ENCODE results near the gene DTNBP1. TPM values are rescaled to one million over a fixed set of nuclear protein-coding genes. Genes with fewer than 3 reads are reported as not detected.

Gene DTNBP1
- total and polyA plus RNA-seq, 4 experiments from 2014 or later, result 24.1 to 34.8 (median 29.2) TPM

GRCh38 chr6:15496345-15497131 lies 166.3 kb downstream of the DTNBP1 start:
- Mint-ChIP-seq H3K4me3 (no peak overlapping the region), H3K9me3 (no peaks in the 10 kb centered on the region), H3K27ac (no peak overlapping the region), H3K36me3 (peaks cover 28 to 44% of the 10 kb centered on the region in 2 donors), H3K4me1 (peaks cover 4 to 16% (median 8%) of the 10 kb centered on the region in 4 donors), H3K27me3 (no peaks in the 10 kb centered on the region)
- Histone ChIP-seq H3K36me3 (ENCODE audit: insufficient read depth, low read length) (peaks cover 43% of the 10 kb centered on the region), H3K27ac (ENCODE audit: low read depth, low read length) (no peak overlapping the region), H3K9me3 (ENCODE audit: control insufficient read depth in 1 of 2, low read length in 2 of 2) (no peaks in the 10 kb centered on the region), H3K4me1 (ENCODE audit: insufficient read depth, low read length) (no peaks in the 10 kb centered on the region), H3K4me3 (ENCODE audit: low read length in 2 of 2) (no peak overlapping the region), H3K27me3 (ENCODE audit: insufficient read depth, low read length) (no peaks in the 10 kb centered on the region)
- DNase-seq, result no peak
- intact Hi-C loops (cut with micrococcal nuclease), result no loop called here
- POLR2A ChIA-PET (ENCODE audit: partially characterized antibody), result no interaction called here
- CTCF ChIA-PET (ENCODE audit: partially characterized antibody), result no interaction called here

GRCh38 chr6:15495375-15495901 lies 167.4 kb downstream of the DTNBP1 start:
- Mint-ChIP-seq H3K27me3 (no peaks in the 10 kb centered on the region), H3K9me3 (peaks cover 0 to 2% (median 0%) of the 10 kb centered on the region in 8 donors), H3K4me3 (no peak overlapping the region), H3K27ac (peak overlapping the region in 1 of 7 donors; percentile 36), H3K4me1 (peaks cover 14 to 24% (median 14%) of the 10 kb centered on the region in 4 donors), H3K36me3 (peaks cover 20 to 38% of the 10 kb centered on the region in 2 donors)
- Histone ChIP-seq H3K4me3 (ENCODE audit: low read length in 2 of 2) (no peak overlapping the region), H3K27ac (ENCODE audit: low read depth, low read length) (no peak overlapping the region), H3K27me3 (ENCODE audit: insufficient read depth, low read length) (no peaks in the 10 kb centered on the region), H3K36me3 (ENCODE audit: insufficient read depth, low read length) (peaks cover 32% of the 10 kb centered on the region), H3K4me1 (ENCODE audit: insufficient read depth, low read length) (peaks cover 1% of the 10 kb centered on the region), H3K9me3 (ENCODE audit: control insufficient read depth in 1 of 2, low read length in 2 of 2) (no peaks in the 10 kb centered on the region)
- intact Hi-C loops (cut with micrococcal nuclease), result no loop called here
- no peak for DNase-seq
- CTCF ChIA-PET (ENCODE audit: partially characterized antibody), result no interaction called here
- POLR2A ChIA-PET (ENCODE audit: partially characterized antibody), result no interaction called here

- CTCF ChIA-PET (ENCODE audit: partially characterized antibody), result interaction anchor here (1.5 kb wide), 1 partner anchor 1364 kb away, joined by 6 read pairs; no protein-coding TSS in a partner anchor
- H3K27ac Mint-ChIP-seq, result no peak overlapping the region
Observed at GRCh38 chr6:15493437-15494168, 169.2 kb downstream of the DTNBP1 start.

GRCh38 chr6:15491986-15492269 lies 170.9 kb downstream of the DTNBP1 start:
- Mint-ChIP-seq H3K4me1 (peaks cover 22 to 32% (median 23%) of the 10 kb centered on the region in 4 donors), H3K4me3 (no peak overlapping the region), H3K27ac (peak overlapping the region in 1 of 7 donors; percentile 30), H3K9me3 (peaks cover 0 to 2% (median 0%) of the 10 kb centered on the region in 8 donors), H3K36me3 (peaks cover 17 to 37% of the 10 kb centered on the region in 2 donors), H3K27me3 (no peaks in the 10 kb centered on the region)
- Histone ChIP-seq H3K27me3 (ENCODE audit: insufficient read depth, low read length) (no peaks in the 10 kb centered on the region), H3K27ac (ENCODE audit: low read depth, low read length) (no peak overlapping the region), H3K4me3 (ENCODE audit: low read length in 2 of 2) (no peak overlapping the region), H3K4me1 (ENCODE audit: insufficient read depth, low read length) (peaks cover 7% of the 10 kb centered on the region), H3K36me3 (ENCODE audit: insufficient read depth, low read length) (peaks cover 12% of the 10 kb centered on the region), H3K9me3 (ENCODE audit: control insufficient read depth in 1 of 2, low read length in 2 of 2) (no peaks in the 10 kb centered on the region)
- ChIA-PET POLR2A (ENCODE audit: partially characterized antibody) (no interaction called here), CTCF (ENCODE audit: partially characterized antibody) (interaction anchor here (0.6 to 1.5 kb wide), 2 partner anchors 1280 to 1363 kb away, joined by 3 to 6 read pairs; no protein-coding TSS in a partner anchor)
- intact Hi-C loops (cut with micrococcal nuclease), result loop anchor here (1.0 to 5.0 kb wide), 4 partner anchors 715 to 1363 kb away; no protein-coding TSS in a partner anchor
- DNase-seq, result no peak

More at GRCh38 chr6:15493437-15494168, 169.2 kb downstream of the DTNBP1 start:
- Mint-ChIP-seq H3K9me3 (peaks cover 0 to 2% (median 0%) of the 10 kb centered on the region in 8 donors), H3K27me3 (no peaks in the 10 kb centered on the region), H3K36me3 (peaks cover 16 to 35% of the 10 kb centered on the region in 2 donors), H3K4me1 (peaks cover 21 to 32% (median 23%) of the 10 kb centered on the region in 4 donors), H3K4me3 (no peak overlapping the region)
- Histone ChIP-seq H3K27ac (ENCODE audit: low read depth, low read length) (no peak overlapping the region), H3K4me1 (ENCODE audit: insufficient read depth, low read length) (peaks cover 7% of the 10 kb centered on the region), H3K36me3 (ENCODE audit: insufficient read depth, low read length) (peaks cover 20% of the 10 kb centered on the region), H3K27me3 (ENCODE audit: insufficient read depth, low read length) (no peaks in the 10 kb centered on the region), H3K4me3 (ENCODE audit: low read length in 2 of 2) (no peak overlapping the region), H3K9me3 (ENCODE audit: control insufficient read depth in 1 of 2, low read length in 2 of 2) (no peaks in the 10 kb centered on the region)
- no peak for DNase-seq
- intact Hi-C loops (cut with micrococcal nuclease), result loop anchor here (5.0 kb wide), 2 partner anchors 714 to 781 kb away; no protein-coding TSS in a partner anchor
- POLR2A ChIA-PET (ENCODE audit: partially characterized antibody), result no interaction called here

GRCh38 chr6:15491255-15491985 lies 171.4 kb downstream of the DTNBP1 start:
- H3K4me3 Mint-ChIP-seq, result no peak overlapping the region
- H3K27me3 Mint-ChIP-seq, result no peaks in the 10 kb centered on the region
- intact Hi-C loops (cut with micrococcal nuclease), result loop anchor here (1.0 to 5.0 kb wide), 4 partner anchors 716 to 1362 kb away; no protein-coding TSS in a partner anchor
- peaks cover 22 to 32% (median 24%) of the 10 kb centered on the region in 4 donors for H3K4me1 Mint-ChIP-seq
- Histone ChIP-seq H3K9me3 (ENCODE audit: control insufficient read depth in 1 of 2, low read length in 2 of 2) (no peaks in the 10 kb centered on the region), H3K27ac (ENCODE audit: low read depth, low read length) (no peak overlapping the region), H3K4me1 (ENCODE audit: insufficient read depth, low read length) (peaks cover 7% of the 10 kb centered on the region), H3K27me3 (ENCODE audit: insufficient read depth, low read length) (no peaks in the 10 kb centered on the region), H3K4me3 (ENCODE audit: low read length in 2 of 2) (no peak overlapping the region), H3K36me3 (ENCODE audit: insufficient read depth, low read length) (peaks cover 10% of the 10 kb centered on the region)
- H3K9me3 Mint-ChIP-seq, result peaks cover 0 to 2% (median 0%) of the 10 kb centered on the region in 8 donors
- CTCF ChIA-PET (ENCODE audit: partially characterized antibody), result interaction anchor here (1.0 to 1.8 kb wide), 2 partner anchors 21 to 1363 kb away, joined by 3 to 6 read pairs; no protein-coding TSS in a partner anchor
- POLR2A ChIA-PET (ENCODE audit: partially characterized antibody), result no interaction called here
- peaks cover 21 to 39% of the 10 kb centered on the region in 2 donors for H3K36me3 Mint-ChIP-seq
- DNase-seq, result peak; percentile 61 to 64 (median 63)
- H3K27ac Mint-ChIP-seq, result peak overlapping the region in 6 of 7 donors; percentile 10 to 61 (median 48)

- Mint-ChIP-seq H3K36me3 (peaks cover 14 to 31% of the 10 kb centered on the region in 2 donors), H3K27ac (peak overlapping the region; percentile 6 to 73 (median 51)), H3K9me3 (peaks cover 0 to 2% (median 0%) of the 10 kb centered on the region in 8 donors), H3K4me3 (no peak overlapping the region), H3K27me3 (no peaks in the 10 kb centered on the region), H3K4me1 (peaks cover 22 to 30% (median 23%) of the 10 kb centered on the region in 4 donors)
- no peak overlapping the region for H3K27ac ChIP-seq (ENCODE audit: low read depth, low read length)
- H3K4me3 ChIP-seq (ENCODE audit: low read length in 2 of 2), result no peak overlapping the region
- POLR2A ChIA-PET (ENCODE audit: partially characterized antibody), result no interaction called here
- H3K9me3 ChIP-seq (ENCODE audit: control insufficient read depth in 1 of 2, low read length in 2 of 2), result no peaks in the 10 kb centered on the region
- H3K36me3 ChIP-seq (ENCODE audit: insufficient read depth, low read length), result peaks cover 10% of the 10 kb centered on the region
- CTCF ChIA-PET (ENCODE audit: partially characterized antibody), result interaction anchor here (1.0 to 1.8 kb wide), 3 partner anchors 20 to 1362 kb away, joined by 3 to 6 read pairs (median 3); no protein-coding TSS in a partner anchor
- no peak for DNase-seq
- H3K4me1 ChIP-seq (ENCODE audit: insufficient read depth, low read length), result peaks cover 7% of the 10 kb centered on the region
- intact Hi-C loops (cut with micrococcal nuclease), result loop anchor here (1.0 to 5.0 kb wide), 4 partner anchors 717 to 1361 kb away; no protein-coding TSS in a partner anchor
- H3K27me3 ChIP-seq (ENCODE audit: insufficient read depth, low read length), result no peaks in the 10 kb centered on the region
Observed at GRCh38 chr6:15490242-15491100, 172.4 kb downstream of the DTNBP1 start.
